CD4-positive, alpha-beta T cell treated with Interleukin-21 for 1 hour (primary cell): Measurements from ENCODE around the gene CTR9.

Source experiments
- DNase-seq: peaks from one replicate; pipeline ENCODE4 v3.0.0-alpha.2; 2020

CTR9 gene

DNA sequence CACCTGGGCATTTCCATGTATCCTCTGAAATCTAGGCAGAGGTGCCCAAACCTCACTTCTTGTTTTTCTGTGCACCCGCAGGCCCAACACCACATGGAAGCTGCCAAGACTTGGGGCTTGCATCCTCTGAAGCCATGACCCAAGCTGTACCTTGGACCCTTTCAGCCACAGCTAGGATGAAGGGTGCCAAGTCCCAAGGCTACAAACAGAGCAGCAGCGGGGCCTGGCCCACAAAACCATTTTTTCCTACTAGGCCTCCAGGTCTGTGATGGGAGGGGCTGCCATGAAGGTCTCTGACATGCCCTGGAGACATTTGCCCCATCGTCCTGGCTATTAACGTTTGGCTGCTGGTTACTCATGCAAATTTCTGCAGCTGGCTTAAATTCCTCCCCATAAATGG lies 78.1 kb downstream of the CTR9 start:
- DNase-seq: no peak
